Keratinocyte (primary cell): Measurements from ENCODE around the gene SDCCAG8. TPM values are rescaled to one million over a fixed set of nuclear protein-coding genes. Genes with fewer than 3 reads are reported as not detected.

Experiments
- DNase-seq: peaks from one replicate; pipeline ENCODE4 v3.0.0-alpha.2; 2011; ENCODE audit warnings: low read depth, missing footprints, low spot score
- FAIRE-seq: peaks from 2 replicates; lab custom pipeline; 2011; peaks lifted over from hg19 to GRCh38; lab: Jason Lieb, UNC
- H2AFZ ChIP-seq: 2 replicates; pipeline ENCODE4 v1.6.0; 2012; ENCODE audit warnings: low read length, control low read depth, inconsistent platforms; ENCODE audit not compliant: control insufficient read depth
- H3K27ac ChIP-seq: 2 replicates; pipeline ENCODE4 v1.5.1; 2011; ENCODE audit warnings: low read length; ENCODE audit not compliant: control insufficient read depth, insufficient read depth
- H3K27me3 ChIP-seq: 3 replicates; pipeline ENCODE4 v1.6.0; 2011; ENCODE audit warnings: low read length; ENCODE audit not compliant: control insufficient read depth, insufficient read depth; ENCODE audit errors: extremely low read depth
- H3K36me3 ChIP-seq, 2 experiments: 2 replicates in 1 of 2; 3 replicates in 1 of 2; pipeline ENCODE4 v1.5.1; 2011; ENCODE audit warnings: low read length in 2 of 2, mild to moderate bottlenecking in 1 of 2; ENCODE audit not compliant: control insufficient read depth in 2 of 2, insufficient read depth in 2 of 2; ENCODE audit errors: extremely low read depth in 1 of 2
- H3K4me1 ChIP-seq: 3 replicates; pipeline ENCODE4 v1.5.1; 2011; ENCODE audit warnings: low read length; ENCODE audit not compliant: control insufficient read depth, insufficient read depth; ENCODE audit errors: extremely low read depth
- H3K4me2 ChIP-seq: 3 replicates; pipeline ENCODE4 v1.6.0; 2011; ENCODE audit warnings: low read depth, low read length; ENCODE audit not compliant: control insufficient read depth, insufficient read depth; ENCODE audit errors: extremely low read depth
- H3K4me3 ChIP-seq, 3 experiments: fragments of 200-600 bp in 1 of 3; sonication (generic) in 1 of 3; 2 replicates in 2 of 3; 3 replicates in 1 of 3; pipeline ENCODE4 v1.5.1; 2011 to 2016; ENCODE audit warnings: low read length in 3 of 3, mild to moderate bottlenecking in 3 of 3, control low read depth in 2 of 3, inconsistent platforms in 1 of 3, low read depth in 1 of 3, mixed read lengths in 1 of 3, mixed run types in 1 of 3, moderate library complexity in 1 of 3; ENCODE audit not compliant: control insufficient read depth in 2 of 3, insufficient read depth in 2 of 3; ENCODE audit errors: extremely low read depth in 1 of 3
- H3K79me2 ChIP-seq: 2 replicates; pipeline ENCODE4 v1.6.0; 2012; ENCODE audit warnings: low read length; ENCODE audit not compliant: control insufficient read depth, insufficient read depth
- H3K9ac ChIP-seq: 3 replicates; pipeline ENCODE4 v1.6.0; 2011; ENCODE audit warnings: low read length; ENCODE audit not compliant: control insufficient read depth, insufficient read depth; ENCODE audit errors: extremely low read depth
- H3K9me1 ChIP-seq: 3 replicates; pipeline ENCODE4 v1.6.0; 2011; ENCODE audit warnings: low read length; ENCODE audit not compliant: control insufficient read depth, insufficient read depth; ENCODE audit errors: extremely low read depth
- H3K9me3 ChIP-seq: 2 replicates; pipeline ENCODE4 v1.5.1; 2012; ENCODE audit warnings: low read depth, low read length; ENCODE audit not compliant: control insufficient read depth
- H4K20me1 ChIP-seq: 3 replicates; pipeline ENCODE4 v1.6.0; 2011; ENCODE audit warnings: low read length; ENCODE audit not compliant: control insufficient read depth, insufficient read depth; ENCODE audit errors: extremely low read depth
- EZH2 ChIP-seq: IDR thresholded peaks from one replicate; pipeline ENCODE4 v1.6.1; 2012; ENCODE audit warnings: inconsistent platforms, mild to moderate bottlenecking, low read length, moderate library complexity
- dilution Hi-C: fragments of 300-500 bp; cut with MboI; formaldehyde crosslinking; loops from one replicate; pipeline ENCODE4 v1.7.0; 2020; ENCODE audit warnings: low sequenced_read_pairs; ENCODE audit not compliant: extremely low pct_ligation_motif_present
- polyA plus RNA-seq, 5 experiments: library from polyadenylated mRNA; depleted of rRNA in 3 of 5; stranded (reverse) in 3 of 5; stranded (forward) in 1 of 5; unstranded in 1 of 5; fragments of >200 nt; gene quantifications; 1 replicate in 1 of 5; 2 replicates in 3 of 5; 3 replicates in 1 of 5; pipeline versions ENCODE4 v1.2.1 to v1.2.3, GENCODE V29; 2011 to 2012; ENCODE audit warnings: missing spikeins in 2 of 5, low read depth in 1 of 5, low replicate concordance in 1 of 5
- TF ChIP-seq, protein P1 (sequence below), 3 experiments: IDR thresholded peaks in 1 of 3; conservative IDR thresholded peaks in 1 of 3; optimal IDR thresholded peaks in 1 of 3; 2 replicates in 2 of 3; 3 replicates in 1 of 3; pipeline versions ENCODE3 to v1.5.1; 2011; ENCODE audit warnings: low read length in 3 of 3, mild to moderate bottlenecking in 3 of 3, moderate library complexity in 2 of 3, control low read depth in 1 of 3, inconsistent platforms in 1 of 3; ENCODE audit not compliant: insufficient read depth in 2 of 3; ENCODE audit errors: extremely low read depth in 1 of 3

Gene SDCCAG8
- polyA plus RNA-seq, 1 donor (not counting 4 experiments of a cell fraction or from before 2014, with no cell fraction given), result 61.6 TPM

DNA sequence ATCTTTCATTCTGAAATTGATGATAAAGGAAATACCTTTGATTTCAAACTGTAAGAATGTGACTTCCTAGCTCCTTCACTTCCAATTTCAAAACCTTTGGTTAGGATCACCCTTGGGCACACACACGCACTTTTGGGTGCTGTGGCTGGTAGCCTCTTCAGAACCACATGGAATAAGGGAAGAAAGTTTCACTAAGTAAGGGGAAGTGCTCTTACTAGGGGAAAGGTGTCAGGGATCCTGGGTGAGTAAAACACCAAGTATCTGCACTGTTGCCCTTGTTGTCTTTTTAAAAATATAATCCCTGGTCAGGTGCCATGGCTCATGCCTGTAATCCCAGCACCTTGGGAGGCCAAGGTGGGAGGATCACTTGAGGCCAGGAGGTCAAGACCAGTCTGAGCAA, 132.4 kb downstream of the SDCCAG8 start:
- H3K4me3 ChIP-seq, result no peak overlapping the region
- no peak for FAIRE-seq
- no peak overlapping the region for H3K27ac ChIP-seq
- no peak for DNase-seq
- peaks cover 0 to 1% of the 10 kb centered on the region in 2 experiments for H3K36me3 ChIP-seq
- H3K4me2 ChIP-seq, result no peak overlapping the region
- TF ChIP-seq, protein P1, sequence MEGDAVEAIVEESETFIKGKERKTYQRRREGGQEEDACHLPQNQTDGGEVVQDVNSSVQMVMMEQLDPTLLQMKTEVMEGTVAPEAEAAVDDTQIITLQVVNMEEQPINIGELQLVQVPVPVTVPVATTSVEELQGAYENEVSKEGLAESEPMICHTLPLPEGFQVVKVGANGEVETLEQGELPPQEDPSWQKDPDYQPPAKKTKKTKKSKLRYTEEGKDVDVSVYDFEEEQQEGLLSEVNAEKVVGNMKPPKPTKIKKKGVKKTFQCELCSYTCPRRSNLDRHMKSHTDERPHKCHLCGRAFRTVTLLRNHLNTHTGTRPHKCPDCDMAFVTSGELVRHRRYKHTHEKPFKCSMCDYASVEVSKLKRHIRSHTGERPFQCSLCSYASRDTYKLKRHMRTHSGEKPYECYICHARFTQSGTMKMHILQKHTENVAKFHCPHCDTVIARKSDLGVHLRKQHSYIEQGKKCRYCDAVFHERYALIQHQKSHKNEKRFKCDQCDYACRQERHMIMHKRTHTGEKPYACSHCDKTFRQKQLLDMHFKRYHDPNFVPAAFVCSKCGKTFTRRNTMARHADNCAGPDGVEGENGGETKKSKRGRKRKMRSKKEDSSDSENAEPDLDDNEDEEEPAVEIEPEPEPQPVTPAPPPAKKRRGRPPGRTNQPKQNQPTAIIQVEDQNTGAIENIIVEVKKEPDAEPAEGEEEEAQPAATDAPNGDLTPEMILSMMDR (optimal IDR thresholded peaks at IDR 0.05 in 1 of 3, IDR thresholded peaks at IDR 0.05 in 1 of 3, conservative IDR thresholded peaks at IDR 0.05 in 1 of 3; ENCODE audit: extremely low read depth in 1 of 3, insufficient read depth in 2 of 3, low read length in 3 of 3), result no peak
- no peak for TF ChIP-seq EZH2
- H3K79me2 ChIP-seq, result no peaks in the 10 kb centered on the region
- no peaks in the 10 kb centered on the region for H3K9me3 ChIP-seq
- H3K4me1 ChIP-seq, result no peaks in the 10 kb centered on the region
- no peak overlapping the region for H3K9ac ChIP-seq
- H4K20me1 ChIP-seq, result no peaks in the 10 kb centered on the region
- H3K9me1 ChIP-seq, result no peaks in the 10 kb centered on the region
- no peak overlapping the region for H2AFZ ChIP-seq
- H3K27me3 ChIP-seq, result no peaks in the 10 kb centered on the region
- dilution Hi-C loops, result no loop called here

DNA sequence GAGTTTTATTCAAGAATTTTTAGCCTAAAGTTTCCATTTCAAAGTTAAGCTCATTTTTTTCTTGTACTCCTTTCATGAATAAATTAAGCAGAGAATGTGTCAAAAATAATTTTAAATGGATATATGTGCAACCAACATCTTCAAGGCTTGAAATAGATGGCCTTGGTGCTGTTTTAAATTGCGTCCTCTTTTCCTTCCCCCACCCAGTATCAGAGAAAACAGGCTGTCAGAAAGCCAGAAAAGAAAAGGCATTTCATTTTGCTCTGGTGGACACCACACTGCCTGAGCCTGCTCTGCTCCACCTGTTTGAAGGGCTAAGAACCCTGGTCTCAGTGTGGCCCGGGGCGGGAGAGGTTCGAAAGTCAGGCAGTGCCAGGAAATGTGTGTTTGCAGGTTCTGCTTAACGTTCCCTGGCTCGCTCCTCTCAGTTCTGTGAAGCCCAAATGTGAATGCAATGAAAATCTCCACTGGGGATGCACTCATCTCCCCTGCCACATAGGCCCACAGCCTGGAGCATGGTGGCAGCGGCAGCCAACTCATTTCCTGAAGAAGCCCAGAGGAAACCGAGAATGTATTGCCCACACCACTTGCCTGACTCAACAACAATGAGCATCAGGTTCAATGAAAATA, 134.4 kb downstream of the SDCCAG8 start:
- Histone ChIP-seq H3K27ac (no peak overlapping the region), H4K20me1 (no peaks in the 10 kb centered on the region), H3K27me3 (no peaks in the 10 kb centered on the region), H2AFZ (no peak overlapping the region), H3K79me2 (no peaks in the 10 kb centered on the region), H3K9me3 (no peaks in the 10 kb centered on the region), H3K4me3 (no peak overlapping the region), H3K36me3 (peaks cover 0 to 1% of the 10 kb centered on the region in 2 experiments), H3K4me2 (no peak overlapping the region), H3K4me1 (no peaks in the 10 kb centered on the region), H3K9me1 (no peaks in the 10 kb centered on the region), H3K9ac (no peak overlapping the region)
- dilution Hi-C loops, result no loop called here
- no peak for FAIRE-seq
- DNase-seq, result no peak
- TF ChIP-seq, protein P1 (optimal IDR thresholded peaks at IDR 0.05 in 1 of 3, IDR thresholded peaks at IDR 0.05 in 1 of 3, conservative IDR thresholded peaks at IDR 0.05 in 1 of 3; ENCODE audit: extremely low read depth in 1 of 3, insufficient read depth in 2 of 3, low read length in 3 of 3), result no peak
- no peak for TF ChIP-seq EZH2
